Naive B cell (primary cell): ENCODE data around the gene BRINP3. TPM values are rescaled to one million over a fixed set of nuclear protein-coding genes. Genes with fewer than 3 reads are reported as not detected.

ENCODE experiments used
- ATAC-seq, 2 donors: fragments of 150-1000 bp; cut with Tn5 transposase; 2 replicates each; pipeline ENCODE4 v1.10.0; 2021; ENCODE audit warnings: low read depth in 2 of 2, mild to moderate bottlenecking in 2 of 2, moderate library complexity in 2 of 2
- DNase-seq: peaks from one replicate; pipeline ENCODE4 v3.0.0; 2022
- H3K27ac Mint-ChIP-seq, 6 donors: one replicate each; pipeline ENCODE4 v1.8.0; 2020 to 2022; ENCODE audit warnings: mild to moderate bottlenecking in 6 of 6, mixed read lengths in 6 of 6, moderate library complexity in 5 of 6, inconsistent platforms in 2 of 6
- H3K27me3 Mint-ChIP-seq, 3 donors: one replicate each; pipeline ENCODE4 v1.8.0; 2021 to 2022; ENCODE audit warnings: mixed read lengths in 3 of 3, mild to moderate bottlenecking in 1 of 3
- H3K36me3 Mint-ChIP-seq, 2 donors: one replicate each; pipeline ENCODE4 v1.8.0; 2020 to 2022; ENCODE audit warnings: mixed read lengths in 2 of 2, inconsistent platforms in 1 of 2, mild to moderate bottlenecking in 1 of 2
- H3K4me1 Mint-ChIP-seq, 3 donors: one replicate each; pipeline ENCODE4 v1.8.0; 2020 to 2022; ENCODE audit warnings: mixed read lengths in 3 of 3, inconsistent platforms in 1 of 3, mild to moderate bottlenecking in 1 of 3, moderate library complexity in 1 of 3
- H3K4me3 Mint-ChIP-seq, 8 donors: one replicate each; pipeline ENCODE4 v1.8.0; 2020 to 2022; ENCODE audit warnings: mild to moderate bottlenecking in 8 of 8, mixed read lengths in 8 of 8, moderate library complexity in 8 of 8, inconsistent platforms in 2 of 8
- H3K9me3 Mint-ChIP-seq, 7 donors: one replicate each; pipeline ENCODE4 v1.8.0; 2020 to 2022; ENCODE audit warnings: mixed read lengths in 7 of 7, mild to moderate bottlenecking in 5 of 7, inconsistent platforms in 2 of 7, moderate library complexity in 1 of 7
- polyA plus RNA-seq, 6 donors: library from polyadenylated mRNA; unstranded; fragments of 300-500 nt; fragmentation: Illumina TruSeq; gene quantifications; one replicate each; pipeline ENCODE4 v1.2.3, GENCODE V29; 2021; ENCODE audit warnings: low read depth in 6 of 6

The BRINP3 gene
- polyA plus RNA-seq, 6 donors from 2014 or later: not detected

DNA sequence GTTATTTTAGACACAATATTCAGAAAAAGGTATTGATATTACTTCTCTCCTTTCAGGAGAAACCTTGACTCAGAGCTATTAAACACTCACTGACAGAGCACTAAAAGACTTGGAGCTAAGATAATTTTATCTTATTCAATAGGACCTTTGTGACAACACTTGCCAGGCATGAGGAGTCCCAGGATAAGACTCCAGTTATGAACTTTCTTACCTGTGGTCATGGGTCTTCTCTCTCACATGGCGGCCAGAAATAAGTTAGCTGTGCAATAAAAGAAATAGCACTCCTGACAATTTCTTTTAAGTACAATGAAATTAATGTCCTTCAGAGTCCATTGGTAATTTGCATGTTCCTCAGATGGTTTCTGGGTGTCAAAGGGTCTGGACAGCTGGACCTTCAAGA lies 382.1 kb downstream of the BRINP3 start:
- H3K9me3 Mint-ChIP-seq: peaks cover 0 to 3% (median 2%) of the 10 kb centered on the region in 7 donors
- no peak overlapping the region for H3K27ac Mint-ChIP-seq
- H3K4me1 Mint-ChIP-seq: no peaks in the 10 kb centered on the region
- H3K27me3 Mint-ChIP-seq: no peaks in the 10 kb centered on the region
- H3K36me3 Mint-ChIP-seq: no peaks in the 10 kb centered on the region
- ATAC-seq: no peak
- no peak for DNase-seq
- H3K4me3 Mint-ChIP-seq: no peak overlapping the region

DNA sequence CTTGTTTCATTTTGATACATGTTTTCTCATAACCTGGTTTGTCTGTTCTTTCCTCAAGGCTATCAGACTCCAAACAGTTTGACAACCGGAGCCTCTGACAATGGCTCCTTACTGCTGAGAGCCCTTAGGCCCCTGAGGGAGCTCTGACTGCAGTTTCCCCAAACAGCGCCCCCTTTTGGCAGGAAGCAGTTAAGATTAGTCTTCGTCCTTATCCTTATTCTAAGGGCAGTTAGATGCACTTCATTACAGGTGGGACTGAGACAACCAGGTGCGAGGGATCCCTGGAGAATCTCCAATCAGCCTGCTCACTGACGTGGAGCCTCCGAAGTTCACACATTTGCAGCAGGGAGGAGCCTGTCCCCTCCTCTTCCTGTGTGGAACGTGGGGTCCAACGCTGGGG lies 393.1 kb downstream of the BRINP3 start:
- no peak for ATAC-seq
- H3K4me1 Mint-ChIP-seq: no peaks in the 10 kb centered on the region

DNA sequence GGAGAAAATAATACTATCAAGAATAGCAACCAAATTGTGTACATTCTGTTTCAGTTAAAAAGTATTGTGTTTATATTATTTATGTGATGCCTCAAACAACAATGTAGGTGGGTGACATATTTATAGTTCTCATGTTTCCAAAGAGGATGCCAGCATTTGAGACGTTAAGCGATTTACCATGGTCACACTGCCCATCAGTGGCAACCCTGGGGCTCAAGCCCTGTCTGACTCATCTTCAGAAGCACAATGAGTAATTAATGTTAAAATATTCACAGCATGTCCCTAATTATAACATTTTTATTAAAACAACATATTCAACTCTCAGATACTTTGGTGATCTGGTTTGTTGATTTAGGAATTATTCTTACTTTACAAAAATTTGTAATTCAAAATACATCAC lies 409.4 kb downstream of the BRINP3 start:
- no peak overlapping the region for H3K4me3 Mint-ChIP-seq
- DNase-seq: no peak
- H3K9me3 Mint-ChIP-seq: peaks cover 0 to 5% (median 0%) of the 10 kb centered on the region in 7 donors
- no peaks in the 10 kb centered on the region for H3K4me1 Mint-ChIP-seq
- no peaks in the 10 kb centered on the region for H3K27me3 Mint-ChIP-seq
- no peak for ATAC-seq
- no peak overlapping the region for H3K27ac Mint-ChIP-seq
- no peaks in the 10 kb centered on the region for H3K36me3 Mint-ChIP-seq

More for the DNA sequence above, 393.1 kb downstream of the BRINP3 start:
- H3K27ac Mint-ChIP-seq: no peak overlapping the region
- DNase-seq: no peak
- no peaks in the 10 kb centered on the region for H3K27me3 Mint-ChIP-seq
- H3K36me3 Mint-ChIP-seq: no peaks in the 10 kb centered on the region
- no peak overlapping the region for H3K4me3 Mint-ChIP-seq
- H3K9me3 Mint-ChIP-seq: no peaks in the 10 kb centered on the region

DNA sequence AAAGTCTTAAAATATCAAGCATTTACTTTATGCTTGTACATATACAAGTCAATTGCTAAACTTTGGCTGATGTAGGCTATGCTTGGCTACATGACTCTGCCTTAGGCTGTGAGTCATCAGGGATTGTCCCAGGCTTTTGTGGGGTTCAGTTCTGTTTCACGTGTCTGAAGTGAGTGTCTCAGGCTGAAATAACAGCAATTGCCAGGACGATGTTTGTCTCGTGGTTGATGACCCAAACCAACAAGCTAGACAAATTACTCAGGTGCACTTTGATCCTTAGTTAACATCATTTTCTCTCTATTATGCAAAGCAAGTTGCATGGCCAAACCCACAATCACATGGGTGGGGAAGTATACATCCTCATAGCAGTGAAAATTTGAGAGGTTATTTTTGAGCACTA lies 410.1 kb downstream of the BRINP3 start:
- H3K4me3 Mint-ChIP-seq: no peak overlapping the region
- no peaks in the 10 kb centered on the region for H3K36me3 Mint-ChIP-seq
- DNase-seq (no peak), ATAC-seq (no peak)
- no peaks in the 10 kb centered on the region for H3K4me1 Mint-ChIP-seq
- peaks cover 0 to 6% (median 0%) of the 10 kb centered on the region in 7 donors for H3K9me3 Mint-ChIP-seq
- H3K27me3 Mint-ChIP-seq: no peaks in the 10 kb centered on the region
- no peak overlapping the region for H3K27ac Mint-ChIP-seq

DNA sequence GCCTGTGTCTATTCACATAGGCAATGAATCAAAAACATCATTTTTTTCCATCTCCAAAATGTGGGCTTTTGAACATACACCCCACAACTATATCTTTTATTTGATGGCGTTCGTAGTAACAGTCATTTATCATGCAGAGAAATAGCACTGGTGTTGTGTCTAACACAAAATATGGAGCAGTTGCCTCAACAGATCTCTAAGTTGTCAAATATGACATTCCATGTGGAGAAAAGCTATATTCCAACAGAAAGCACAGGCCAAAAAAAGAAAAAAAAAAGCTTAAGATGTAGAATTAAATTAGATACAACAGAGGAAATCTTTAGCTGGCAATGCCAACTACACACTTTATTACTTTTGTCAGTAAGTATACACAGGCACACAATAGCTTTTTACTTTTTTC lies 411.7 kb downstream of the BRINP3 start:
- no peak overlapping the region for H3K4me3 Mint-ChIP-seq
- peaks cover 0 to 5% (median 0%) of the 10 kb centered on the region in 7 donors for H3K9me3 Mint-ChIP-seq
- H3K27me3 Mint-ChIP-seq: no peaks in the 10 kb centered on the region
- H3K4me1 Mint-ChIP-seq: no peaks in the 10 kb centered on the region
- ATAC-seq (no peak), DNase-seq (no peak)
- no peak overlapping the region for H3K27ac Mint-ChIP-seq
- no peaks in the 10 kb centered on the region for H3K36me3 Mint-ChIP-seq

DNA sequence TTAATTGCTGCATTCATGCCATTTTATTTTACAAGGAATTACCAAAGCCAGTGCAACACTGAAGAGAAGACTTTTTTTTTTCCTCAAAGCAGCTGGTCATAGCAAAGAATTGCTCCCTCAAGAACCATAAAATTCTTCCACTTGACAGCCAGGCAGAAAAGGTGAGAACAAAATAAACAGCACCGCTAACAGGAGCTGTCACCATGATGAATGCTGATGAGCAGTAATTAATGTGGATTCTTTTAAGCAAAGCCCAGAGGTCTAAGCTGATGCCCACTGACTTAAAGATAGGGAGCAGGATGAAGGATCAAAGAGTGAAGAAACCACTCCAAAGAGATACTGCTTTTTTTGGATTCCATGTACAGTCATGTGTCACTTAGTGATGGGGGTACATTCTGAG lies 428.4 kb downstream of the BRINP3 start:
- Mint-ChIP-seq H3K36me3 (no peaks in the 10 kb centered on the region), H3K27me3 (no peaks in the 10 kb centered on the region), H3K4me3 (no peak overlapping the region), H3K4me1 (no peaks in the 10 kb centered on the region), H3K9me3 (peaks cover 0 to 4% (median 0%) of the 10 kb centered on the region in 7 donors), H3K27ac (no peak overlapping the region)
- no peak for DNase-seq
- no peak for ATAC-seq
